NCI-H2107 treated with DMSO at 0.1 percent for 48 hours (cell line): ENCODE results near the gene FGF18.
A peak's percentile ranks its signal among the peaks of the same experiment; 100 is the strongest.
"Not testable (repeated sequence)": the region's sequence is repeated elsewhere in the genome, so short reads cannot be mapped to it uniquely, and the experiment has no call there.

ENCODE experiments used
- DNase-seq: peaks from one replicate; lab custom pipeline; 2025; ENCODE audit not compliant: unreplicated experiment; lab: John Stamatoyannopoulos, UW

FGF18 gene

GRCh38 chr5:171398660-171399059 is 20.8 kb upstream of the FGF18 start:
- DNase-seq, result not testable (repeated sequence)

- DNase-seq, result no peak
Observed at GRCh38 chr5:171400169-171400568, 19.3 kb upstream of the FGF18 start.

- DNase-seq, result no peak
Observed at GRCh38 chr5:171401167-171401947, 18.1 kb upstream of the FGF18 start.

GRCh38 chr5:171402751-171403150 is 16.7 kb upstream of the FGF18 start:
- DNase-seq, result not testable (repeated sequence)

- DNase-seq, result no peak
Observed at GRCh38 chr5:171405615-171406014, 13.8 kb upstream of the FGF18 start.

- DNase-seq, result no peak
Observed at GRCh38 chr5:171407234-171407633, 12.2 kb upstream of the FGF18 start.

GRCh38 chr5:171409164-171410136 is 10.0 kb upstream of the FGF18 start:
- no peak for DNase-seq

- no peak for DNase-seq
Observed at GRCh38 chr5:171410181-171410580, 9.3 kb upstream of the FGF18 start.

GRCh38 chr5:171412186-171412585 is 7.3 kb upstream of the FGF18 start:
- DNase-seq, result no peak

- DNase-seq, result no peak
Observed at GRCh38 chr5:171413153-171413910, 6.1 kb upstream of the FGF18 start.

GRCh38 chr5:171413993-171414392 is 5.5 kb upstream of the FGF18 start:
- not testable (repeated sequence) for DNase-seq

GRCh38 chr5:171415115-171415730 is 4.2 kb upstream of the FGF18 start:
- DNase-seq, result no peak

- no peak for DNase-seq
Observed at GRCh38 chr5:171416160-171417049, 3.0 kb upstream of the FGF18 start.

GRCh38 chr5:171418316-171418981 is 998 bp upstream of the FGF18 start:
- no peak for DNase-seq

GRCh38 chr5:171419688-171420430 is 412 bp downstream of the FGF18 start:
- DNase-seq, result no peak

- DNase-seq, result peak; percentile 13
Observed at GRCh38 chr5:171420431-171421241, 1.2 kb downstream of the FGF18 start.
